ENCODE measurements around the gene SMG6. TPM values are rescaled to one million over a fixed set of nuclear protein-coding genes. Genes with fewer than 3 reads are reported as not detected.

SMG6 gene
- total and polyA plus RNA-seq, 2 of the 4 experiments (the other 2 are of a cell fraction): 16.3 to 30.3 TPM

DNA sequence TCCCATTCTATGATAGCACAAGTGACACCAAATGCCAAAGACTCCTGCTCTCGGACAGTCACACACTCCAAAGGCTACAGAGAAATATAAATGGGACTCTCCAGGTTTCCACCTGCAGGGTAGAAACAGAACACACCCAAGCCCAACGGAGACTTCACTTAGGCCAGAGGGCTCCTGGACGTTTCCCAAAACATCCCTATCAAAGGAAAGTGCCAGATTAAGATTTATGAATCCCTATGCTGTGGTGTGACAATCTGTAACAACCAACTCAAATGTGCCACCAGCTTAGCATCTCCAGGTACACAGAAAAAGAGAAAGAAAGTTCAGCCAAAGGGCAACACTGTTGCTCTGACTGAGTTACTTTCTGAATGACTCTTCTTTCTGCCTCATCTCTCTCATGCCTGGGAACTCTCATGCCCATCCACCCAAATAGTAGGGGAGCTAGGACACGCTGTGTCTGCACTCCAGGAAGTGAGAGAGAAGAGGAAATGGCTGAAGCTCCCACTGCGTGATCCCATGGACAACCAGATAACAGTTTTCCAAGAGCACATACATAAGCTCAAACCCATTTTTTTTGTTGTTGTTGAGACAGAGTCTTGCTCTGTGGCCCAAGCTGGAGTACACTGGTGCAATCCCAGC is 49.7 kb downstream of the SMG6 start:
- POLR2A ChIA-PET (ENCODE audit: unreplicated experiment): no interaction called here
- Histone ChIP-seq H3K36me3 (ENCODE audit: control insufficient read depth, insufficient read depth, low read length) (peaks cover 3% of the 10 kb centered on the region), H2BK120ac (ENCODE audit: low read depth, low read length) (no peak overlapping the region), H3K56ac (ENCODE audit: extremely low read depth, insufficient read depth, low read length) (no peak overlapping the region), H4K8ac (ENCODE audit: low read depth in 2 of 2, low read length in 2 of 2) (no peak overlapping the region), H3K4me1 (ENCODE audit: control insufficient read depth, insufficient read depth, low read length) (peaks cover 11% of the 10 kb centered on the region), H3K23ac (ENCODE audit: low read depth, low read length) (peak overlapping the region; percentile 25), H3K4ac (ENCODE audit: low read depth, low read length) (peak overlapping the region; percentile 53; the same call in 1 of the 2 replicates), H2AK9ac (replicated peaks; ENCODE audit: low read depth, low read length, poor library complexity) (no peak overlapping the region), H3K9ac (ENCODE audit: low read depth, low read length) (no peak overlapping the region), H3K14ac (replicated peaks; ENCODE audit: low read depth, low read length) (peak overlapping the region; percentile 62; the same call in 1 of the 2 replicates), H4K20me1 (ENCODE audit: insufficient read depth, low read length) (no peaks in the 10 kb centered on the region), H3K27ac (ENCODE audit: insufficient read depth, low read length) (no peak overlapping the region), H3K4me2 (ENCODE audit: low read depth, low read length) (no peak overlapping the region), H3K9me3 (ENCODE audit: control insufficient read depth, insufficient read depth, low read length) (no peaks in the 10 kb centered on the region), H4K91ac (ENCODE audit: insufficient read depth, low read depth, low read length) (0 out of 2 replicates have a peak overlapping the region, but pooled peaks have one; percentile 54), H3K18ac (ENCODE audit: low read depth, low read length) (no peak overlapping the region), H3K79me1 (ENCODE audit: low read depth in 1 of 2, low read length in 2 of 2) (peaks cover 32 to 70% of the 10 kb centered on the region in 2 experiments), H3K27me3 (ENCODE audit: control insufficient read depth, insufficient read depth, low read length) (no peaks in the 10 kb centered on the region), H2BK20ac (ENCODE audit: low read depth, low read length) (no peak overlapping the region), H3K9me1 (ENCODE audit: insufficient read depth, low read length) (peaks cover 12% of the 10 kb centered on the region), H2BK15ac (ENCODE audit: low read depth, low read length) (peak overlapping the region; percentile 4; the same call in 1 of the 3 replicates), H2AK5ac (ENCODE audit: low read depth, low read length) (0 out of 2 replicates have a peak overlapping the region, but pooled peaks have one; percentile 38), H2BK5ac (ENCODE audit: low read depth, low read length, poor library complexity, severe bottlenecking) (no peak overlapping the region), H4K5ac (ENCODE audit: low read depth, low read length) (no peak overlapping the region), H3K4me3 (ENCODE audit: insufficient read depth, low read depth, low read length) (no peak overlapping the region), H2AFZ (replicated peaks; ENCODE audit: low read length, poor library complexity) (no peak overlapping the region)
- TF ChIP-seq MXI1 (IDR thresholded peaks at IDR 0.05; ENCODE audit: borderline replicate concordance, low read depth, low read length) (no peak), SMC3 (IDR thresholded peaks at IDR 0.05; ENCODE audit: low read depth, low read length) (no peak), RCOR1 (IDR thresholded peaks at IDR 0.05; ENCODE audit: insufficient replicate concordance, low read length) (no peak), RAD21 (IDR thresholded peaks at IDR 0.05; ENCODE audit: low read length) (no peak), FOS (IDR thresholded peaks at IDR 0.05; ENCODE audit: low read depth, low read length) (no peak)
- no peak for DNase-seq
- dilution Hi-C loops (cut with HindIII; ENCODE audit: low sequenced_read_pairs, unreplicated experiment) (no loop called here), intact Hi-C loops (cut with micrococcal nuclease) (no loop called here), in situ Hi-C loops (cut with MboI; ENCODE audit: low sequenced_read_pairs) (no loop called here)
- no peak for ATAC-seq (ENCODE audit: low read depth)
- CTCF ChIA-PET: interaction anchor here (0.6 kb wide), 1 partner anchor 61 kb away, joined by 4 read pairs; no protein-coding TSS in a partner anchor
- 76% methylated on average over 2 of the region's 5 CpGs; no CpG with 5 or more reads in 1 of the 2 experiments for WGBS, 2 experiments (ENCODE audit: extremely low coverage in 2 of 2, insufficient read length in 1 of 2)
- BruUV-seq (replicated peaks): no TSS peak
